H7 (cell line): ENCODE measurements around the gene DIP2C. TPM values are rescaled to one million over a fixed set of nuclear protein-coding genes. Genes with fewer than 3 reads are reported as not detected.
"Not testable (repeated sequence)": the region's sequence is repeated elsewhere in the genome, so short reads cannot be mapped to it uniquely, and the experiment has no call there.

Experiments used
- DNase-seq: peaks from one replicate; pipeline ENCODE4 v3.0.0; 2012
- H3K27me3 ChIP-seq: 2 replicates; pipeline ENCODE4 v1.6.0; 2011; ENCODE audit warnings: mild to moderate bottlenecking, low read length; ENCODE audit not compliant: control insufficient read depth, insufficient read depth
- H3K36me3 ChIP-seq: replicated peaks from 2 replicates; pipeline ENCODE4 v1.5.1; 2011; ENCODE audit warnings: low read length; ENCODE audit not compliant: control insufficient read depth, insufficient read depth
- H3K4me3 ChIP-seq: 2 replicates; pipeline ENCODE4 v1.5.1; 2011; ENCODE audit warnings: low read depth, mild to moderate bottlenecking, control low read depth, low read length, moderate library complexity; ENCODE audit not compliant: insufficient read depth
- total RNA-seq: library from RNA; depleted of rRNA; stranded (reverse); fragments of >200 nt; shearing (Covaris generic); gene quantifications from 2 replicates; pipeline ENCODE4 v1.2.3, GENCODE V29; 2014

The DIP2C gene
- total RNA-seq, 1 experiment from 2014 or later = 4.8 TPM

DNA sequence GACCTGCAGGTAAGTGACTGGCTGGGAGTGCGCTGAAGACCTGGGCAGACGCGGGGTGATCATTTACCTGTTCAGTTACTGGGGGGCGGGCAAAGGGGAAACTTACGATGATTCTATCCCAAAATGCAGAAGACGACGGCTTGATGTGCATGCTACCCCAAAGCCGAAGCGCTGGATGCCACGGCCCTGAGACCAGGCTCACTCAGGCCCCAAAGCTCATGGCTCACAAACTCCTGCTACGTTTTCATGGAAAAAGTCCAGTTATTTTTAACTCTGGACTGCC is 200.6 kb downstream of the DIP2C start:
- DNase-seq = no peak
- H3K36me3 ChIP-seq = no peaks in the 10 kb centered on the region
- H3K27me3 ChIP-seq = no peaks in the 10 kb centered on the region
- no peak overlapping the region for H3K4me3 ChIP-seq

DNA sequence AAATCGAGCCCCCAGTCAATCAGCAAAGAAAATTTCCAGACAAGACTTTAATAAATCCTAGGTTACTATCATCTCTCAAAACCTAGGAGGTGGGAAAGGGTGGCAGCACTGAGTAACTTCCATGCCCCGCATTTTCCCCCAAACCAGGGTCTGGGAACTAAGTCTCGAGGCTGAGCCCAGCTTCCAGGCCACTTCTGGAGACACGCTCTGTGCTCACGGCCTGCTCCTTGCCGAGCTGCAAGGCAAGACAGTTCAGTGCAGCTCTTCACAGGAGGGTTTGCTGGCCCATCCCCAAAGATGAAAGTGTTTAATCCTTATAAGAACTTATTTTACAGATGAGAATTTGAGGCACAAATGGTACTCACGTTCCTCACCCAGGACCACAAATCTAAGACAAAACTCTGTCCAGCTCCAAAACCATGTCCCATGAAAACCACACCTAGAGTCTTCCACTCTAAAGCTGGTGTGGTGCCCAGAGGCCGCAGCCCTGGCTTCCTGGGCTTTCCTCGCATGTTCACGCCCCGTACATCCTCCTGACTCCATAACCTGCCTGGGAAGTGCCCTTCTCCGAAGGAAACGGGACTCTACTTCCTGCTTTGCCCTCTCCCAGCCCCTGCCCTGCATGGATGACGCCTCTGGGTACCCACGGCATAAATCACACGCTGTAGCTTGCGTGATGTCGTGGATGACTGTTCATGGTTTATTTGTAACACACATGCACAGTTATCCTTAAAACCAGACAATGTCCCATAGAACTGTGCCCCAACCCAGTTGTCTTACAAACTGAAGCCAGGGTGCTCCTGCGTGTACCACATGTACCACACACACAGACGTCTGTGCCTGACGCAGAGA is 201.2 kb downstream of the DIP2C start:
- H3K27me3 ChIP-seq = no peaks in the 10 kb centered on the region
- H3K36me3 ChIP-seq = no peaks in the 10 kb centered on the region
- H3K4me3 ChIP-seq = no peak overlapping the region
- no peak for DNase-seq

DNA sequence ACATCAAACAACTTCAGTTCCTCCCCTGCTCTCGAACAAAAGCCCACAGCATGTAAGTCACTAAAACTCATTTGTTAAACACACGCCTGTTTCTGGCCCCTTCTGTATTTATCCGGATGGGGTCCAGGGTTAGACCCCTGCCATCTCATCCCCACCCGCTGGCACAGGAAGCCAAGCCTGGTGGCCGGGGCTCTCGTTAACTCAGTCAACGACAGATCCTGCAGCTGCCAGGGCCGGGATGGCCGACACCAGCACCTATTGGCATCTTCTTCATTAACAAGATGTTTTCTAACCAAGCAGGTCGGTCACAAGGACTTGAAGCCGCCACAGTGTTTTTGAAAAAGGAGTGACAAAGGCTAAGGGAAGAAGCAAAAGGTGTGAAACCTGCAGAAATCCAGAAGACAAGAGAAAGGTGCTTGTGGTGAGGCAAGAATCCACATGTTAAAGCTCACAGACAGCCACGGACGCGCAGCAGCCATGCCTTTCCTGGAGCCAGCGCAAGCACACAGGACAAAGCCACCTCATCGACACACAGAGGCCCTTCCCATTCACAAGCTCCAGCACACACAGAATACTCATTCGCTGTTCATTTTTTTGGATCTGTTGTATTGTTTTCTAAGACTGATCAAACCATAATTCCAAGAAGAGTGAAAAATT is 202.7 kb downstream of the DIP2C start:
- Histone ChIP-seq H3K4me3 (no peak overlapping the region), H3K36me3 (no peaks in the 10 kb centered on the region)
- DNase-seq = no peak

DNA sequence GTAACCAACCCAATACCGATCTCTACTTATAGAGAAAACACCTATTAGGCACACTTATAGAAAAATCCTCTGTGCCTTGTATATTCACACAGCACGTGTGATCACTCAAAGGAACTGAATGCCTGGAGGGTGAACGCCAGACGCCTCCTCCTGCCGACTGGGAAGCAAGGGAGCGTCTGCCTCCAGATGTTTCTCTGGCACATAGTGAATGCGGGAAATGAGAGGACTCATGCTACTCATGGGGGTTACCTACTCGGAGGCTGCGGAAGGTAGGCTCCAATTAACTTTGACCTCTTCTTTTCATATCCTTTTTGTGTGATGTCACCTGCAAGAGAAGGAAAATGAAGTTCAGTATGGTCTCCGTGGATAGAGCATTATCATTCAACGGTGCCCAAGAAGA is 203.3 kb downstream of the DIP2C start:
- H3K4me3 ChIP-seq = no peak overlapping the region
- no peak for DNase-seq
- no peaks in the 10 kb centered on the region for H3K27me3 ChIP-seq
- H3K36me3 ChIP-seq = no peaks in the 10 kb centered on the region

More for the DNA sequence above, 202.7 kb downstream of the DIP2C start:
- H3K27me3 ChIP-seq = no peaks in the 10 kb centered on the region

DNA sequence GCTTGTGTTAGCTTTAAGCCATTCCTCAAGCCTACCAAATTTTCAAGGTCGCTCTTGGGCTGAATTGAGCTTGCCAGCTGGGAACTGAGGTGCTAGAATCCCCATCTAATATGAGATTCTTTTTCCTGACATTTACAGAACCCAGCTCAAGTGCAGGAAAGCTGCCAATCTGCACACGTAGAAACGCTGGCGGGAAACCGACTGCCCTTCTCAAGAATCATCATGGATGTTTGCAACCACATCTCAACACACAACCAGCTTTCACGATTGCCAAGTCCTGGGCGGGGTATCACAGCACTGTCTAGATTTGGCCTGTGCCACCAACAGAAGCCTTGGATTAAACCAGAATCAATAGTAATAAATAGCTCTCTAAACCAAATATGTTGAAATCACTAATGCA is 203.7 kb downstream of the DIP2C start:
- H3K36me3 ChIP-seq = no peaks in the 10 kb centered on the region
- no peak for DNase-seq
- H3K27me3 ChIP-seq = no peaks in the 10 kb centered on the region
- no peak overlapping the region for H3K4me3 ChIP-seq

GRCh38 chr10:484925-485661 is 204.4 kb downstream of the DIP2C start:
- peak; percentile 68 for DNase-seq
- Histone ChIP-seq H3K27me3 (no peaks in the 10 kb centered on the region), H3K4me3 (no peak overlapping the region; the same call in 1 of the 2 replicates), H3K36me3 (no peaks in the 10 kb centered on the region)

GRCh38 chr10:484441-484924 is 205.0 kb downstream of the DIP2C start:
- Histone ChIP-seq H3K4me3 (no peak overlapping the region; the same call in 1 of the 2 replicates), H3K36me3 (no peaks in the 10 kb centered on the region), H3K27me3 (no peaks in the 10 kb centered on the region)
- DNase-seq = peak; percentile 80

- Histone ChIP-seq H3K4me3 (no peak overlapping the region), H3K27me3 (no peaks in the 10 kb centered on the region), H3K36me3 (no peaks in the 10 kb centered on the region)
- DNase-seq = no peak
These were observed 206.2 kb downstream of the DIP2C start for GRCh38 chr10:483261-483660.

DNA sequence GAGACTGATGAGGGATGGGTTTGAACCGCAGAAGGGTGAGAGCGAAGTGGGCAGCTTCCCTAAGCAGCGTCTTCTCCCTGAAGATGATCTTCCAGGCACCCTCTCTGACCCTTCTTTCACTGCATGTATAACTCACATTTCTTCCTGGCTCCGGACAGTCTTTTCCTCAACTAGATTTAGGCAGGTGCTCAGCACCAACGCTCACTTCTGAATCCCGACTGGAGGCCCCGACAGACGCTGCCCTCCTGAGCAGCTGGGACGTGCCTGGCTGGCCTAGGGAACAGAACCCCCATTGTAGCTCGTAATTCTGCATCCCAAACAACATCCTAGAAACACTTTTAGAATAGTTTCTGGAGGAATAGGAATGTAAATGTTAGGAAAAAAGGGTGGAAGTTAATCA is 206.6 kb downstream of the DIP2C start:
- Histone ChIP-seq H3K36me3 (no peaks in the 10 kb centered on the region), H3K27me3 (no peaks in the 10 kb centered on the region), H3K4me3 (no peak overlapping the region)
- DNase-seq = no peak

DNA sequence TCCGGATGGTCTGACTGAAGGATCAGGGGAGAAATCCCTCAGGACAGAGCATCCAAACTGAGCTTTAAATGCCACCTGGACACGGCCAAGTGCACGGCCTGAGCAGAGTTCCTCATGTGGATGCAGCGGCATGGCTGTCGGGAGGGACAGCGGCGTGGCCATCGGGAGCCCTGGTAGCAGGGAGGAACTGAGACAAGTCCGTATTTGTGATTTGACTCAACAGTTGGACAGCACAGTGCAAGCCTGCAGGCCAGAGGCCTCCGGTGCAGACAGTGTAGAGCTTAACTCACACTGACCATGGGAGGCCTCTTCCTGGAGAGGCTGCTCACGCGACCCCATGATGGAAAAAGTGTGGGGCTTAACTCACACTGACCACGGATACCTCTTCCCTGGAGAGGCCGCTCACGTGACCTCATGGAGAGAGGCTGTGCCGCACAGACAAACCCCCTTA is 207.4 kb downstream of the DIP2C start:
- H3K36me3 ChIP-seq = no peaks in the 10 kb centered on the region
- DNase-seq = no peak
- no peaks in the 10 kb centered on the region for H3K27me3 ChIP-seq
- H3K4me3 ChIP-seq = no peak overlapping the region

DNA sequence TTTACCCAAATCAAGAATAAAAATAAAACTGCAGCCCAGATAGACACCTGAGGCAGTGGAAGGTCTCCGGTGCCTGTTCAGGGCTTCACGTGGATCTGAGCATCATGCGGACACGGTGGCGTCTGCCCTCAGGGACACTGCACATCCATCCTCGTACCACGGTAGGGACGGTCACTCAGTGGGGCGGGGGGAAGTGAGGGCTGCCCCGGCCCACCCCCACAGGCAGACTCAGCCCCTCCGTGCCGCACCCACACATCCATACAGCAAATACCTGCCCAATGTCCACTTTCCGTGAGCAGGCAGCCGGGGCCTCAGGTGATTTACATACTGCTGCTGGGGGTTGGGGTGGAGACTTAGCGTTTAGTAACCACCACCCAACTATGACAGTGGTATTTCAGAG is 207.8 kb downstream of the DIP2C start:
- DNase-seq = no peak
- Histone ChIP-seq H3K4me3 (no peak overlapping the region), H3K27me3 (no peaks in the 10 kb centered on the region), H3K36me3 (no peaks in the 10 kb centered on the region)

DNA sequence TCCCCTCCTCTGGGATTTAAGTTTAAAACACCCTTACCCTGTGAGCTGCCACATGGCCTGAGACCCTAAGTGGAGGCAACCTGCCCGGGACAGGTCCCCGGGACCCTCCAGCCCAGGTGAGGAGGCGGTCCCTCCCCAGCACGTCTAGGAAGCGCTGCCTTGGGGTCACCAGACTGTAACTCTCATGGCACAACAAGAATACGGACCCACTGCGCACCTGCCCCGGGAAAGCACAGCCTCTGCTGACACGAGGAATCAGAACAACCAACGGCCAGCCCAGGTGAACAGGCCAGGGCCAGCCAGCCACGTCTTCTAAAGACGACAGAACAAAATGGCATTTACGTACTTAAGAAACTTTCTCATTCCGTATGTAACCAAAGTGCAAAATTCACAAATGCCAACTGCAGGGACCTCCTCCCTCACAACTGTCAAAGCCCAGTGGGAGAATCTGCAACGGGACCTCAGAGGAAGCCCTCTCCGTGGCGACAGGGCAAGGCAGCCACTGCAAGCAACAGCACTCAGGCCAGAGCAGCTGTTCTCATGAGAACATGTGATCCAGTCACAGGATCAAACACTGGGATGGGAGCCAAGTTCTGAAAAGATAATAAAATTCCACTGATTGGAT is 208.4 kb downstream of the DIP2C start:
- DNase-seq = no peak
- no peak overlapping the region for H3K4me3 ChIP-seq

GRCh38 chr10:480498-480927 is 209.0 kb downstream of the DIP2C start:
- no peak overlapping the region for H3K4me3 ChIP-seq
- H3K27me3 ChIP-seq = no peaks in the 10 kb centered on the region
- no peaks in the 10 kb centered on the region for H3K36me3 ChIP-seq
- DNase-seq = no peak

More for the DNA sequence above, 208.4 kb downstream of the DIP2C start:
- Histone ChIP-seq H3K27me3 (no peaks in the 10 kb centered on the region), H3K36me3 (no peaks in the 10 kb centered on the region)

DNA sequence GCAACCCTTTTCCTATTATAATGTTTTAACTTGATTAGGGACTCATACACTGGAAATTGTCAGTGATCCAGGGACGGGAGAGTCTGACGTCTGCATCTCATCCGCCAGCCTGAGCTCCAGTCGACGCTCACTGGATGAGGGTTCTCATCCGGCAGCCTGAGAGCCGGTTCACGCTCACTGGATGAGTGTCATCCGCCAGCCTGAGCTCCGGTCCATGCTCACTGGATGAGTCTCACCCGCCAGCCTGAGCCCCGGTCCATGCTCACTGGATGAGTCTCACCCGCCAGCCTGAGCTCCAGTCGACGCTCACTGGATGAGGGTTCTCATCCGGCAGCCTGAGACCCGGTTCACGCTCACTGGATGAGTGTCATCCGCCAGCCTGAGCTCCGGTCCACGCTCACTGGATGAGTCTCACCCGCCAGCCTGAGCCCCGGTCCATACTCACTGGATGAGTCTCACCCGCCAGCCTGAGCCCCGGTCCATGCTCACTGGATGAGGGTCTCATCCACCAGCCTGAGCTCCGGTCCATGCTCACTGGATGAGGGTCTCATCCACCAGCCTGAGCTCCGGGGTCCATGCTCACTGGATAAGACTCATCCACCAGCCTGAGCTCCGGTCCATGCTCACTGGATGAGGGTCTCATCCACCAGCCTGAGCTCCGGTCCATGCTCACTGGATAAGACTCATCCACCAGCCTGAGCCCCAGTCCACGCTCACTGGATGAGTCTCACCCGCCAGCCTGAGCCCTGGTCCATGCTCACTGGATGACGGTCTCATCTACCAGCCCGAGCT is 209.6 kb downstream of the DIP2C start:
- not testable (repeated sequence) for H3K27me3 ChIP-seq, H3K4me3 ChIP-seq, H3K36me3 ChIP-seq, DNase-seq
